T-cell (primary cell): Measurements from ENCODE around the gene CACNA1A. TPM values are rescaled to one million over a fixed set of nuclear protein-coding genes. Genes with fewer than 3 reads are reported as not detected.

Source experiments
- ATAC-seq, 4 experiments: fragments of 200-7000 bp in 3 of 4; fragments of 150-1000 bp in 1 of 4; cut with Tn5 transposase; replicated peaks in 1 of 4; 1 replicate in 3 of 4; 2 replicates in 1 of 4; pipeline ENCODE4 v1.10.0; 2021; ENCODE audit warnings: moderate library complexity in 3 of 4, mild to moderate bottlenecking in 2 of 4, moderate number of reproducible peaks in 1 of 4
- CTCF ChIA-PET, 2 donors: fragments of 300-600 bp; sonication (Branson Sonifier 250); formaldehyde crosslinking; loops; one replicate each; lab custom pipeline; 2022; ENCODE audit warnings: antibody characterized with exemption in 2 of 2; lab: Charles Lee
- POLR2A ChIA-PET, 2 donors: fragments of 300-600 bp; sonication (Branson Sonifier 250); formaldehyde crosslinking; loops; one replicate each; lab custom pipeline; 2022; ENCODE audit warnings: antibody characterized with exemption in 2 of 2; lab: Charles Lee
- DNase-seq, 35 experiments: peaks; one replicate each; pipeline versions ENCODE4 v3.0.0 to v3.0.0-alpha.2; 2013 to 2023
- H3K27ac ChIP-seq: one replicate; pipeline ENCODE4 v1.5.1; 2013; ENCODE audit warnings: low read length
- H3K27me3 ChIP-seq, 2 experiments: replicated peaks in 1 of 2; 1 replicate in 1 of 2; 2 replicates in 1 of 2; pipeline versions ENCODE4 v1.6.1 to v1.7.0; 2013; ENCODE audit warnings: low read length in 1 of 2, mixed read lengths in 1 of 2; ENCODE audit not compliant: control insufficient read depth in 2 of 2, insufficient read depth in 2 of 2; ENCODE audit errors: extremely low read depth in 1 of 2
- H3K36me3 ChIP-seq, 2 donors: 1 replicate in 1 of 2; 2 replicates in 1 of 2; pipeline versions ENCODE4 v1.6.1 to v1.7.0; 2013; ENCODE audit warnings: low read length in 1 of 2; ENCODE audit not compliant: control insufficient read depth in 2 of 2, insufficient read depth in 1 of 2; ENCODE audit errors: extremely low read depth in 1 of 2
- H3K4me1 ChIP-seq, 2 experiments: 1 replicate in 1 of 2; 2 replicates in 1 of 2; pipeline versions ENCODE4 v1.6.1 to v1.7.0; 2013; ENCODE audit warnings: low read length in 2 of 2, mixed read lengths in 1 of 2; ENCODE audit not compliant: insufficient read depth in 2 of 2, control insufficient read depth in 1 of 2; ENCODE audit errors: extremely low read depth in 1 of 2
- H3K4me3 ChIP-seq, 2 donors: 1 replicate in 1 of 2; 2 replicates in 1 of 2; pipeline versions ENCODE4 v1.5.1 to v1.7.0; 2013; ENCODE audit warnings: mild to moderate bottlenecking in 2 of 2, low read length in 1 of 2, moderate library complexity in 1 of 2; ENCODE audit not compliant: control insufficient read depth in 1 of 2; ENCODE audit errors: extremely low read depth in 1 of 2
- H3K9me3 ChIP-seq: 2 replicates; pipeline ENCODE4 v1.7.0; 2013
- H3K27ac Mint-ChIP-seq, 2 donors: one replicate each; pipeline ENCODE4 v1.8.0; 2020 to 2021; ENCODE audit warnings: mild to moderate bottlenecking in 2 of 2, mixed read lengths in 2 of 2
- H3K27me3 Mint-ChIP-seq, 2 donors: one replicate each; pipeline ENCODE4 v1.8.0; 2021 to 2022; ENCODE audit warnings: mixed read lengths in 2 of 2
- H3K36me3 Mint-ChIP-seq: one replicate; pipeline ENCODE4 v1.8.0; 2021; ENCODE audit warnings: mixed read lengths
- H3K4me1 Mint-ChIP-seq, 3 donors: one replicate each; pipeline ENCODE4 v1.8.0; 2020 to 2022; ENCODE audit warnings: mixed read lengths in 3 of 3, mild to moderate bottlenecking in 1 of 3
- H3K4me3 Mint-ChIP-seq, 3 donors: one replicate each; pipeline ENCODE4 v1.8.0; 2020 to 2022; ENCODE audit warnings: mild to moderate bottlenecking in 3 of 3, mixed read lengths in 3 of 3, moderate library complexity in 3 of 3
- H3K9me3 Mint-ChIP-seq, 3 donors: one replicate each; pipeline ENCODE4 v1.8.0; 2020 to 2022; ENCODE audit warnings: mixed read lengths in 3 of 3
- WGBS: methylation state at CpG from one replicate; pipeline ENCODE4 v1.1.5; 2013; ENCODE audit warnings: missing lambda C conversion rate; ENCODE audit not compliant: insufficient coverage; 5-methylcytosine and 5-hydroxymethylcytosine counted together
- total RNA-seq, 35 experiments: library from RNA in 6 of 35; stranded (reverse) in 6 of 35; fragments of 120-200 nt in 1 of 35; gene quantifications; one replicate each; pipeline versions ENCODE4 v1.2.1 to v1.2.4 and lab custom pipeline; 2013 to 2026

The CACNA1A gene
- total RNA-seq, 5 donors from 2014 or later (not counting 1 experiment from before 2014, with no cell fraction given) = 0.33 to 0.89 (median 0.51) TPM

GRCh38 chr19:13503570-13504235, 2.6 kb downstream of the CACNA1A start:
- DNase-seq = no peak
- Histone ChIP-seq H3K27me3 (peaks cover 4 to 47% of the 10 kb centered on the region in 2 experiments), H3K9me3 (no peaks in the 10 kb centered on the region), H3K27ac (no peak overlapping the region), H3K4me1 (peaks cover 0 to 6% of the 10 kb centered on the region in 2 experiments), H3K36me3 (no peaks in the 10 kb centered on the region), H3K4me3 (no peak overlapping the region)
- ChIA-PET POLR2A (no interaction called here), CTCF (no interaction called here)
- Mint-ChIP-seq H3K27me3 (peaks cover 54 to 59% of the 10 kb centered on the region in 2 donors), H3K27ac (no peak overlapping the region), H3K9me3 (no peaks in the 10 kb centered on the region), H3K4me1 (peaks cover 0 to 3% (median 0%) of the 10 kb centered on the region in 3 donors), H3K4me3 (no peak overlapping the region), H3K36me3 (no peaks in the 10 kb centered on the region)
- 54% methylated on average over 5 of the region's 12 CpGs for WGBS
- no peak for ATAC-seq

GRCh38 chr19:13502231-13502630, 4.0 kb downstream of the CACNA1A start:
- Histone ChIP-seq H3K4me1 (peaks cover 0 to 6% of the 10 kb centered on the region in 2 experiments), H3K27me3 (peaks cover 4 to 38% of the 10 kb centered on the region in 2 experiments), H3K27ac (no peak overlapping the region), H3K9me3 (no peaks in the 10 kb centered on the region), H3K36me3 (no peaks in the 10 kb centered on the region), H3K4me3 (no peak overlapping the region)
- no peaks in the 10 kb centered on the region for H3K9me3 Mint-ChIP-seq
- WGBS = 86% methylated on average over 6 of the region's 6 CpGs
- DNase-seq (no peak), ATAC-seq (no peak)
- H3K4me3 Mint-ChIP-seq = no peak overlapping the region
- H3K27ac Mint-ChIP-seq = no peak overlapping the region
- peaks cover 46 to 48% of the 10 kb centered on the region in 2 donors for H3K27me3 Mint-ChIP-seq
- H3K36me3 Mint-ChIP-seq = no peaks in the 10 kb centered on the region
- CTCF ChIA-PET = no interaction called here
- H3K4me1 Mint-ChIP-seq = peaks cover 0 to 3% (median 0%) of the 10 kb centered on the region in 3 donors
- POLR2A ChIA-PET = no interaction called here

GRCh38 chr19:13499692-13500091, 6.6 kb downstream of the CACNA1A start:
- Mint-ChIP-seq H3K9me3 (peaks cover 0 to 2% (median 0%) of the 10 kb centered on the region in 3 donors), H3K36me3 (no peaks in the 10 kb centered on the region), H3K4me1 (no peaks in the 10 kb centered on the region), H3K4me3 (no peak overlapping the region), H3K27me3 (peaks cover 44 to 49% of the 10 kb centered on the region in 2 donors), H3K27ac (no peak overlapping the region)
- CTCF ChIA-PET = no interaction called here
- POLR2A ChIA-PET = no interaction called here
- Histone ChIP-seq H3K27me3 (peaks cover 0 to 19% of the 10 kb centered on the region in 2 experiments), H3K27ac (no peak overlapping the region), H3K9me3 (no peaks in the 10 kb centered on the region), H3K36me3 (no peaks in the 10 kb centered on the region), H3K4me1 (no peaks in the 10 kb centered on the region), H3K4me3 (no peak overlapping the region)
- WGBS = 85% methylated on average over 5 of the region's 9 CpGs
- ATAC-seq (no peak), DNase-seq (no peak)

- H3K27me3 Mint-ChIP-seq = peaks cover 45 to 52% of the 10 kb centered on the region in 2 donors
- no peak overlapping the region for H3K27ac ChIP-seq
- H3K4me1 Mint-ChIP-seq = no peaks in the 10 kb centered on the region
Measured at GRCh38 chr19:13493516-13494310, 12.6 kb downstream of the CACNA1A start.

GRCh38 chr19:13492128-13492527, 14.2 kb downstream of the CACNA1A start:
- Mint-ChIP-seq H3K27me3 (peaks cover 47 to 51% of the 10 kb centered on the region in 2 donors), H3K27ac (no peak overlapping the region), H3K4me1 (no peaks in the 10 kb centered on the region), H3K36me3 (no peaks in the 10 kb centered on the region), H3K4me3 (no peak overlapping the region), H3K9me3 (peaks cover 2 to 8% (median 6%) of the 10 kb centered on the region in 3 donors)
- no peak overlapping the region for H3K27ac ChIP-seq
- H3K27me3 ChIP-seq = peaks cover 0 to 20% of the 10 kb centered on the region in 2 experiments
- no peak for ATAC-seq
- no peak for DNase-seq
- WGBS = no CpG with 5 or more reads among the region's 3 CpGs
- H3K4me1 ChIP-seq = no peaks in the 10 kb centered on the region
- POLR2A ChIA-PET = no interaction called here
- H3K36me3 ChIP-seq = no peaks in the 10 kb centered on the region
- CTCF ChIA-PET = no interaction called here
- no peak overlapping the region for H3K4me3 ChIP-seq
- no peaks in the 10 kb centered on the region for H3K9me3 ChIP-seq

More at GRCh38 chr19:13493516-13494310, 12.6 kb downstream of the CACNA1A start:
- H3K27ac Mint-ChIP-seq = no peak overlapping the region
- Histone ChIP-seq H3K4me1 (no peaks in the 10 kb centered on the region), H3K27me3 (peaks cover 0 to 14% of the 10 kb centered on the region in 2 experiments), H3K36me3 (no peaks in the 10 kb centered on the region), H3K9me3 (no peaks in the 10 kb centered on the region), H3K4me3 (no peak overlapping the region)
- DNase-seq (no peak), ATAC-seq (no peak)
- POLR2A ChIA-PET = no interaction called here
- WGBS = no CpG with 5 or more reads among the region's 1 CpG
- H3K9me3 Mint-ChIP-seq = peaks cover 2 to 8% (median 6%) of the 10 kb centered on the region in 3 donors
- H3K4me3 Mint-ChIP-seq = no peak overlapping the region
- CTCF ChIA-PET = no interaction called here
- H3K36me3 Mint-ChIP-seq = no peaks in the 10 kb centered on the region

GRCh38 chr19:13487985-13488384, 18.3 kb downstream of the CACNA1A start:
- no peaks in the 10 kb centered on the region for H3K9me3 ChIP-seq
- ATAC-seq (no peak), DNase-seq (no peak)
- H3K27me3 ChIP-seq = peaks cover 0 to 24% of the 10 kb centered on the region in 2 experiments
- no peak overlapping the region for H3K27ac ChIP-seq
- no peaks in the 10 kb centered on the region for H3K4me1 Mint-ChIP-seq
- H3K4me1 ChIP-seq = no peaks in the 10 kb centered on the region
- H3K36me3 ChIP-seq = no peaks in the 10 kb centered on the region
- peaks cover 3 to 5% (median 5%) of the 10 kb centered on the region in 3 donors for H3K9me3 Mint-ChIP-seq
- H3K36me3 Mint-ChIP-seq = no peaks in the 10 kb centered on the region
- H3K27me3 Mint-ChIP-seq = peaks cover 52 to 57% of the 10 kb centered on the region in 2 donors
- POLR2A ChIA-PET = no interaction called here
- WGBS = no CpG with 5 or more reads among the region's 1 CpG
- H3K27ac Mint-ChIP-seq = no peak overlapping the region
- CTCF ChIA-PET = interaction anchor here in 1 of 2 donors (0.6 kb wide), 1 partner anchor 210 kb away, joined by 3 read pairs; no protein-coding TSS in a partner anchor
- H3K4me3 ChIP-seq = no peak overlapping the region
- no peak overlapping the region for H3K4me3 Mint-ChIP-seq
